Caco-2 (cell line): ENCODE measurements around the gene SMIM34. TPM values are rescaled to one million over a fixed set of nuclear protein-coding genes. Genes with fewer than 3 reads are reported as not detected.
"Not testable (repeated sequence)": the region's sequence is repeated elsewhere in the genome, so short reads cannot be mapped to it uniquely, and the experiment has no call there.

ENCODE experiments used
- BruUV-seq: library from RNA; stranded (reverse); fragments of 400-500 nt; replicated peaks from 2 replicates; lab custom pipeline; 2021; lab: Mats Ljungman, UMichigan
- CTCF ChIA-PET: fragments of 300-600 bp; sonication (Branson Sonifier 250); formaldehyde crosslinking; loops from one replicate; lab custom pipeline; 2022; ENCODE audit warnings: antibody characterized with exemption; lab: Charles Lee
- POLR2A ChIA-PET: fragments of 300-600 bp; sonication (Branson Sonifier 250); formaldehyde crosslinking; loops from one replicate; lab custom pipeline; 2022; ENCODE audit warnings: antibody characterized with exemption; lab: Charles Lee
- DNase-seq, 2 experiments: peaks; one replicate each; pipeline versions ENCODE4 v3.0.0 to v3.0.0-alpha.2; 2020 to 2022
- H3K27me3 ChIP-seq: replicated peaks from 2 replicates; pipeline ENCODE4 v1.6.0; 2011; ENCODE audit warnings: low read length; ENCODE audit not compliant: control insufficient read depth, insufficient read depth
- H3K36me3 ChIP-seq: 2 replicates; pipeline ENCODE4 v1.5.1; 2011; ENCODE audit warnings: low read length; ENCODE audit not compliant: control insufficient read depth, insufficient read depth
- H3K4me1 ChIP-seq: fragments of 250-450 bp; sonication (Bioruptor Pico); 2 replicates; pipeline ENCODE4 v1.5.1; 2020; ENCODE audit warnings: mild to moderate bottlenecking
- H3K4me3 ChIP-seq: 2 replicates; pipeline ENCODE4 v1.5.1; 2011; ENCODE audit warnings: low read depth, mild to moderate bottlenecking, control low read depth, low read length
- H3K9me3 ChIP-seq: fragments of 250-450 bp; sonication (Bioruptor Pico); 2 replicates; pipeline ENCODE4 v1.5.1; 2020; ENCODE audit warnings: mild to moderate bottlenecking, moderate library complexity
- H3K27ac Mint-ChIP-seq: one replicate; pipeline ENCODE4 v1.8.0; 2022; ENCODE audit warnings: mixed read lengths; ENCODE audit not compliant: unreplicated experiment
- H3K27me3 Mint-ChIP-seq: one replicate; pipeline ENCODE4 v1.8.0; 2022; ENCODE audit warnings: mixed read lengths; ENCODE audit not compliant: insufficient read depth, unreplicated experiment
- H3K36me3 Mint-ChIP-seq: one replicate; pipeline ENCODE4 v1.8.0; 2022; ENCODE audit warnings: mild to moderate bottlenecking, mixed read lengths; ENCODE audit not compliant: insufficient read depth, unreplicated experiment
- H3K4me1 Mint-ChIP-seq: one replicate; pipeline ENCODE4 v1.8.0; 2022; ENCODE audit warnings: low read depth, mixed read lengths; ENCODE audit not compliant: unreplicated experiment
- H3K4me3 Mint-ChIP-seq: one replicate; pipeline ENCODE4 v1.8.0; 2022; ENCODE audit warnings: mild to moderate bottlenecking, moderate library complexity, mixed read lengths; ENCODE audit not compliant: unreplicated experiment
- H3K9me3 Mint-ChIP-seq: one replicate; pipeline ENCODE4 v1.8.0; 2022; ENCODE audit warnings: mixed read lengths; ENCODE audit not compliant: unreplicated experiment
- intact Hi-C: fragments of 100-400 bp; cut with micrococcal nuclease; formaldehyde crosslinking; loops from one replicate; pipeline ENCODE4 v1.10.0; 2022; ENCODE audit not compliant: unreplicated experiment
- total RNA-seq: library from RNA; stranded (reverse); gene quantifications from 2 replicates; pipeline ENCODE4 v1.2.3, GENCODE V29; 2022

The SMIM34 gene
- total RNA-seq, 1 experiment from 2014 or later, result not detected

GRCh38 chr21:34406102-34406501, 17.6 kb downstream of the SMIM34 start:
- intact Hi-C loops, CTCF ChIA-PET: not testable (repeated sequence)

GRCh38 chr21:34405686-34406085, 18.1 kb downstream of the SMIM34 start:
- H3K4me1 Mint-ChIP-seq, H3K27ac Mint-ChIP-seq, intact Hi-C loops, CTCF ChIA-PET, DNase-seq, H3K36me3 ChIP-seq, POLR2A ChIA-PET, H3K4me3 Mint-ChIP-seq, H3K4me1 ChIP-seq, H3K4me3 ChIP-seq, H3K9me3 ChIP-seq, H3K27me3 Mint-ChIP-seq, H3K36me3 Mint-ChIP-seq, H3K27me3 ChIP-seq, BruUV-seq, H3K9me3 Mint-ChIP-seq: not testable (repeated sequence)

More at GRCh38 chr21:34406102-34406501, 17.6 kb downstream of the SMIM34 start:
- H3K27me3 ChIP-seq, DNase-seq, BruUV-seq, H3K36me3 ChIP-seq, H3K4me3 Mint-ChIP-seq, POLR2A ChIA-PET, H3K4me3 ChIP-seq, H3K4me1 Mint-ChIP-seq, H3K4me1 ChIP-seq, H3K27ac Mint-ChIP-seq, H3K9me3 Mint-ChIP-seq, H3K36me3 Mint-ChIP-seq, H3K27me3 Mint-ChIP-seq, H3K9me3 ChIP-seq: not testable (repeated sequence)

GRCh38 chr21:34404742-34405141, 19.0 kb downstream of the SMIM34 start:
- H3K27ac Mint-ChIP-seq, H3K4me1 Mint-ChIP-seq, H3K27me3 Mint-ChIP-seq, H3K36me3 Mint-ChIP-seq, H3K4me3 Mint-ChIP-seq, BruUV-seq, H3K36me3 ChIP-seq, intact Hi-C loops, DNase-seq, H3K4me1 ChIP-seq, POLR2A ChIA-PET, H3K27me3 ChIP-seq, H3K4me3 ChIP-seq, CTCF ChIA-PET, H3K9me3 Mint-ChIP-seq, H3K9me3 ChIP-seq: not testable (repeated sequence)

GRCh38 chr21:34400522-34400921, 23.2 kb downstream of the SMIM34 start:
- H3K27ac Mint-ChIP-seq, BruUV-seq: not testable (repeated sequence)

GRCh38 chr21:34383724-34384415, 39.9 kb downstream of the SMIM34 start:
- intact Hi-C loops, H3K4me3 Mint-ChIP-seq, H3K36me3 Mint-ChIP-seq, H3K36me3 ChIP-seq, DNase-seq, H3K4me1 ChIP-seq, H3K4me1 Mint-ChIP-seq, H3K27me3 ChIP-seq, CTCF ChIA-PET, H3K9me3 ChIP-seq, POLR2A ChIA-PET, H3K27me3 Mint-ChIP-seq, H3K4me3 ChIP-seq, H3K9me3 Mint-ChIP-seq, BruUV-seq, H3K27ac Mint-ChIP-seq: not testable (repeated sequence)

More at GRCh38 chr21:34400522-34400921, 23.2 kb downstream of the SMIM34 start:
- intact Hi-C loops, H3K27me3 Mint-ChIP-seq, H3K27me3 ChIP-seq, DNase-seq, H3K4me3 ChIP-seq, H3K4me1 ChIP-seq, H3K36me3 ChIP-seq, POLR2A ChIA-PET, CTCF ChIA-PET, H3K4me1 Mint-ChIP-seq, H3K9me3 ChIP-seq, H3K9me3 Mint-ChIP-seq, H3K36me3 Mint-ChIP-seq, H3K4me3 Mint-ChIP-seq: not testable (repeated sequence)

- POLR2A ChIA-PET, H3K4me1 ChIP-seq, intact Hi-C loops, H3K9me3 ChIP-seq, BruUV-seq, H3K27me3 Mint-ChIP-seq, CTCF ChIA-PET, H3K4me3 ChIP-seq, H3K9me3 Mint-ChIP-seq, H3K36me3 Mint-ChIP-seq, H3K27me3 ChIP-seq, H3K4me1 Mint-ChIP-seq, H3K27ac Mint-ChIP-seq, H3K36me3 ChIP-seq, DNase-seq, H3K4me3 Mint-ChIP-seq: not testable (repeated sequence)
These were observed 40.6 kb downstream of the SMIM34 start for GRCh38 chr21:34383138-34383537.

- BruUV-seq, H3K9me3 Mint-ChIP-seq, POLR2A ChIA-PET: not testable (repeated sequence)
These were observed 48.2 kb downstream of the SMIM34 start for GRCh38 chr21:34375619-34375972.

More at GRCh38 chr21:34375619-34375972, 48.2 kb downstream of the SMIM34 start:
- H3K9me3 ChIP-seq, H3K36me3 ChIP-seq, CTCF ChIA-PET, H3K27me3 Mint-ChIP-seq, H3K27me3 ChIP-seq, H3K4me1 Mint-ChIP-seq, H3K36me3 Mint-ChIP-seq, intact Hi-C loops, H3K27ac Mint-ChIP-seq, H3K4me1 ChIP-seq, DNase-seq, H3K4me3 Mint-ChIP-seq, H3K4me3 ChIP-seq: not testable (repeated sequence)
